HG03571 (cell line): ENCODE results near the gene SBNO2.
A peak's percentile ranks its signal among the peaks of the same experiment; 100 is the strongest.
"Not testable (repeated sequence)": the region's sequence is repeated elsewhere in the genome, so short reads cannot be mapped to it uniquely, and the experiment has no call there.

Source experiments
- ATAC-seq: cut with Tn5 transposase; IDR thresholded peaks from one replicate; pipeline ENCODE4 v1.9.1; 2021; ENCODE audit not compliant: unreplicated experiment

Gene SBNO2

DNA sequence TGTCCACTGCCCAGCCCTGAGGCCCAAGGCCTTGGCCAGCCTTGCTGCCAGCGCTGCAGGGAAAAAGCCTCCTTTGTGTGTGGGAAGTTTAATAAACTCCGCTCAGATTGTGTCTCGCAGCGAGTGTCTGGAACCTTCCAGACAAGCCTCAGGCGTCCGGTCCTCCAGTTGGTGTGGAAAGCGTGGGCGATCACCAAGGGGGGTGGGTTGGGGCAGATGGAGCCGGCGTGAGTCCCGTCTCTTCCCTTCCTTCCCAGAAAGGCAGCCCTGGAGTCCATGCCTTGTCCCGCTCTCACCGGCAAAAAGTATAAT, 36.1 kb upstream of the SBNO2 start:
- no peak for ATAC-seq

DNA sequence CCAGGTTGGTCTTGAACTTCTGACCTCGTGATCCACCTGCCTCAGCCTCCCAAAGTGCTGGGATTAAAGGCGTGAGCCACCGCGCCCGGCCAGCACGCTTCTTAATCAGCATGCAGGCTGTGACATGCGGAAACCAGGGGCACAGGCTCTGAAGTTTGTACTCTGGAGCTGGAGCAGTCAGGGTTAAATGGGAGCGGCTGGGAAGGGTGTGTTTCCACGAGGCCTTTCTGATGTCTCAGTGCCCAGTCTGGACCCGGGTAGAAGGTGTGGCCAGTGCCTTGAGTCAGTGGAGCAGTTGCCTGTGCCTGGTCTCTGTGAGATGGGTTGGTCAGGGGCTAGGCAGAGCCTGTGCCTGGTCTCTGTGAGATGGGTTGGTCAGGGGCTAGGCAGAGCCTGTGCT, 34.8 kb upstream of the SBNO2 start:
- not testable (repeated sequence) for ATAC-seq

DNA sequence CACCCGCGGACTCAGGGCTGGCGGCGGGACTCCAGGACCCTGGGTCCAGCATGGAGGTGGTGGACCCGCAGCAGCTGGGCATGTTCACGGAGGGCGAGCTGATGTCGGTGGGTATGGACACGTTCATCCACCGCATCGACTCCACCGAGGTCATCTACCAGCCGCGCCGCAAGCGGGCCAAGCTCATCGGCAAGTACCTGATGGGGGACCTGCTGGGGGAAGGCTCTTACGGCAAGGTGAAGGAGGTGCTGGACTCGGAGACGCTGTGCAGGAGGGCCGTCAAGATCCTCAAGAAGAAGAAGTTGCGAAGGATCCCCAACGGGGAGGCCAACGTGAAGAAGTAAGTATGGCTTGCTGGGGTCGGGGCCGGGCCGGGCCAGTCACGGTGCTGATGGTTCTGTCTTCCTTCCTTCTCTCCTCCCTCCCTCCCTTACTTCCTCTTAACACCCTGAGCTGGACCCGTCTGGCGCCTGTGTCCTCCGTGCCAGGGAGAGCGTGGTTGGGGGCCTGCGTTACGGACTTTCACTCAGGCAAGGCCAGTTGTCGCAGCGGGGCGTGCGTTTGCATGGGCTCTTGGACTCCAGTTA, 32.9 kb upstream of the SBNO2 start:
- no peak for ATAC-seq

DNA sequence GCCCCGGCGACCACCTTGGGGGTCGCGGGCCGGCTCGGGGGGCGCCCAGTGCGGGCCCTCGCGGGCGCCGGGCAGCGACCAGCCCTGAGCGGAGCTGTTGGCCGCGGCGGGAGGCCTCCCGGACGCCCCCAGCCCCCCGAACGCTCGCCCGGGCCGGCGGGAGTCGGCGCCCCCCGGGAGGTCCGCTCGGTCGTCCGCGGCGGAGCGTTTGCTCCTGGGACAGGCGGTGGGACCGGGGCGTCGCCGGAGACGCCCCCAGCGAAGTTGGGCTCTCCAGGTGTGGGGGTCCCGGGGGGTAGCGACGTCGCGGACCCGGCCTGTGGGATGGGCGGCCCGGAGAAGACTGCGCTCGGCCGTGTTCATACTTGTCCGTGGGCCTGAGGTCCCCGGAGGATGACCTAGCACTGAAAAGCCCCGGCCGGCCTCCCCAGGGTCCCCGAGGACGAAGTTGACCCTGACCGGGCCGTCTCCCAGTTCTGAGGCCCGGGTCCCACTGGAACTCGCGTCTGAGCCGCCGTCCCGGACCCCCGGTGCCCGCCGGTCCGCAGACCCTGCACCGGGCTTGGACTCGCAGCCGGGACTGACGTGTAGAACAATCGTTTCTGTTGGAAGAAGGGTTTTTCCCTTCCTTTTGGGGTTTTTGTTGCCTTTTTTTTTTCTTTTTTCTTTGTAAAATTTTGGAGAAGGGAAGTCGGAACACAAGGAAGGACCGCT, 32.2 kb upstream of the SBNO2 start:
- ATAC-seq, result peak; percentile 8

DNA sequence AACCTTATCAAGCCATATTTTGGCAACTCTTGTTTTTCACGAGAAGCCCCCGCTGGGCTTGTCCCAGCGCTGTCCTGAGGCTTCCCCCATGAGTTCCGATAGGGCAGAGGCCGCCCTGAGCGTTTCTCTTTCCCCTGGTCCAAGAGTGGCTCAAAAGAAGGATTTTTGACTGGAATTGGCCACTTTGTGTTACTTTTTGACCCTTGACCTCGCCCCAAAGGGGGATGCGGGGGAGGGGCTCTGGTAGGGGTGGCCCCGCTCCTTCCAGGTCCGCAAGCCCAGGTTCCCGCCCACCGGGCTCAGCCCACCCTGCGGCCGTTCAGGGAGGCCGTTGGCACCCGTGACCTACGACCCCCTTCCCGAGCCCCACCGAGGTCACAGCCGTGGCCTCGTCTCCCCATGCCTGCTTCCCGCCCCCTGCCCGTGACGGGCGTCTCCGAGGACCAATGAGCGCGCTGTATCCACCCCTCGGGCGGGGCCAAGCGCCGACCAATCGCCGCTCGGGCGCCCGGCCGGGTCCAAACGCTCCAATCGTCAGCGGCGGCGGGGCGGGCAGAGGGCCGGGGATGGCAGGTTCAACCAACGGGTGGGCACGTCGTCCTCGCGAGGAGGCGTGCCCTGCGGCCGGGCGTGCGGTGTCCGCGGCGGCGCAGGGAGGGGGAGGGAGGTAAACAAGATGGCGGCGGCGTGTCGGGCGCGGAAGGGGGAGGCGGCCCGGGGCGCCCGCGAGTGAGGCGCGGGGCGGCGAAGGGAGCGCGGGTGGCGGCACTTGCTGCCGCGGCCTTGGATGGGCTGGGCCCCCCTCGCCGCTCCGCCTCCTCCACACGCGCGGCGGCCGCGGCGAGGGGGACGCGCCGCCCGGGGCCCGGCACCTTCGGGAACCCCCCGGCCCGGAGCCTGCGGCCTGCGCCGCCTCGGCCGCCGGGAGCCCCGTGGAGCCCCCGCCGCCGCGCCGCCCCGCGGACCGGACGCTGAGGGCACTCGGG, 31.3 kb upstream of the SBNO2 start, which contains the start of gene STK11:
TSS of gene STK11 (plus strand) at position 665 of the 986 bp plus-strand sequence. CDS start 1,136 bp downstream, outside the sequence.
- peak; percentile 67 for ATAC-seq

DNA sequence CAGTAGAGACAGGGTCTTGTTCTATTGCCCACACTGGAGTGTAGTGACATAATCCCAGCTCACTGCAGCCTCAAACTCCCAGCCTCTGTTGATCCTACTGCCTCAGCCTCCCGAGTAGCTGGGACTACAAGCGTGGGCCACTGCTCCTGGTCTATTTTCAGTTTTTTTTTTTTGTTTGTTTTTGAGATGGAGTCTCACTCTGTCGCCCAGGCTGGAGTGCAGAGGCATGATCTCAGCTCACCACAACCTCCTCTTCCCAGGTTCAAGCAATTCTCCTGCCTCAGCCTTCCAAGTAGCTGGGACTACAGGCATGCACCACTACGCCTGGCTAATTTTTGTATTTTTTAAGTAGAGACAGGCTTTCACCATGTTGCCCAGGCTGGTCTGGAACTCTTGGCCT, 26.5 kb upstream of the SBNO2 start:
- ATAC-seq, result not testable (repeated sequence)

DNA sequence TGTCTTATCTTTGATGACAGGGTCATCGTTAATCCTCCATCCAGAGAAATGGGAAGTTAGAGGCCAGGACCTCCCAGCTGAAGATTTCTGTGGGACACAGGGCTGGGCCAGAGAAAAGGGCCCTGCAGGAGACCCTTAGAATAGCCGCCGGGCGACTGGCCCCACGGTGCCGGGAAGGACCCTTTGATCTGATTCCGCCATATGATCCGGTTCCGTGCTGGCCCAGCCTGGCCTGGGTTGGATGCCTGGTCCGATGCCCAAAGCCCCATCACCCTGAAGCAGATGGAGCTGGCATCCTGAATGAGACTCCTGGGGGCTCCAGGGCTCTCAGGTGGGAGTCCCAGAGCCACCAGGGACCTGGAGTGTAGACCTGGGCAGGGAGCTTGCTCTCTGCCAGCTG, 25.5 kb upstream of the SBNO2 start:
- no peak for ATAC-seq

DNA sequence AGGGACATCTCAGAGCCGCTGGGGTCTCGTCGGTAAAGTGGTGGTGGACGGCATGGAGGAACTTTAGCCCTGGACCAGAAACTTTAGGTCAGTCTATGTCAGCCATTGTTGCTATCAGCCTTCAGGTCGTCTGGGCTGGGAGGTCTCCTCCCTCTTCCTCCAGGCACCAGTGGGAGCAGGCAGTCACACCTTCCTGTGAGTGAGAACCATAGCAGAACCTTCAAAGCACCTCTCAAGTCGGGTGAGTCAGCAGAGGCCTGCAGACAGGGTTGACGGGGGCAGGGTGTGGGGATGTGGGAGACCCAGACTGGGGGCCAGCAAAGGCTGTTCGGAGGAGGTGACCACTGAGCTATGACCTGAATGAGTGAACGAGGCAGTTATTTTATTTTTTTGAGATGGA, 15.4 kb upstream of the SBNO2 start:
- ATAC-seq, result no peak

DNA sequence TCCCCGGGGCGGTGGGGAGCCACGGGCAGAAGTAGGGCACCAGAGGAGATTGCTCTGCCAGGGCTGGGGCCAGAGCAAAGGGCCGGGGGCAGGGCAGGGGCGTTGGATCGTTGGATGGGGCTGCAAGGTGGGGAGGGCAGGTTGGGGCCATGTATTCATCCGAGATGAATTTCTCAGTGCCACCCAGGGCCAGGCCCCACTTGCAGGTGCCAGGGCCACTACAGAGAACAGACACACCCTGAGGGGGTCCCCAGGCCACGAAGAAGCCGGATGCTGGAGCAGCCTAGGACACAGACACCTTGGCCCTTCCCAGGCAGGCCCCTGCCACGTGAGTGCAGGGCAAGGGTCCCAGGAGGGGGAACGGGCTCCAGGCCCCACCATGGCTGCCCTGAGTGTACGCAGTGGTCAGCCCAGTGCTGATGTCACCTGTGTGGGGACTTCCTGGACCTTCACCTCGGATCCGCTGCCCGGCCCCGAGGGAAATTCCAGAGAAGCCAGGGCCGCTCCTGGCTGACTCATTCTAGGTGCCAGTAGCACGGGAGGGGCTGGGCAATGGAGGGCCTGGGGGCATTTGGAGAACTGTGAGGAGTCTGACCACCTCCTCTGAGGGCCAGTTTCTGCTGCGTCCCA, 9.6 kb upstream of the SBNO2 start:
- ATAC-seq, result no peak

DNA sequence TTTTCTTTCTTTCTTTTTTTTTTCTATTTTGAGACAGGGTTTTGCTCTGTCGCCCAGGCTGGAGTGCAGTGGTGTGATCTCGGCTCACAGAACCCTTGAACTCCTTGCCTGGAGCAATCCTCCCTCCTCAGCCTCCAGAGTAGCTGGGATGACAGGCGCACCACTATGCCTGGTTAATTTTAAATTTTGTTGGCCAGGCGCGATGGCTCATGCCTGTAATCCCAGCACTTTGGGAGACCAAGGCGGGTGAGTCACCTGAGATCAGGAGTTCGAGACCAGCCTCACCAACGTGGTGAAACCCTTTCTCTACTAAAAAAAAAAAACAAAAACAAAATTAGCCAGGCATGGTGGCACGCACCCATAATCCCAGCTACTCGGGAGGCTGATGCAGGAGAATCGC, 8.7 kb upstream of the SBNO2 start:
- ATAC-seq, result no peak

DNA sequence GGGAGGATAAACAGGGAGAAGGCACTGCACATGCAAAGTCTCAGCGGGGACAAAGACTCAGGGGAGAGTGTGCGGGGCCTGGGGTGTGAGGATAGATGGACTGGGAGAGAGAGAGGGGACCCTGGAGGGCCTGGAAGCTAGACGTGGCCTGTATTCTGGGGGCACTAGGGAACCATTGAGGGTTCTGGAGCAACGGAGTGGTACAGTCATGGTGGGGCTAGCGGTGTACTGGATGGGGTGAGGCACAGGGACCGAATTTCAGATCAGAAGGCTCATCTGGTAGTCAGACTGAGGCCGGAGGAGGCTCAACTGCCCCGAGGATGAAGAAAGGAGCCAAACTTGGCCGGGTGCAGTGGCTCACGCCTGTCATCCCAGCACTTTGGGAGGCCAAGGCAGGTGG, 8.0 kb upstream of the SBNO2 start:
- no peak for ATAC-seq

DNA sequence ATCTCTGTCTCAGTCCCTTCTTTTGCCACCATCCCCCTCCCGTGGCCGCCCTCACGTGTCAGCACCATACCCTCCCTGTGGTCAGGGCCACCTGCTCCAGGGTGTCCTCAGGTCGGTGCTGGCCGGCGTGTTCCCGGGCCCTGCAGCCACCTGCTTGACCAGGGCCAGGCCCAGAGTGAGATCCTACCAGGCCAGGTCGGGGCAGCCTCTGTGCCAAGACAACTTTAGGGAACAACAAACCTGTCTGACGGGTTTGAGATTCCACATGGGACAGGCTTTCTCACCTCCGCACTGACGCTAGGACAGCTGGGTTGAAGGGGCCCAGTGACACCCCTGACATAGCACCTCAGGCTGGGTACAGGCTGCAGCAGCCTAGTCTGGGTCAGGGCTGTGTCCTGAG, 7.5 kb upstream of the SBNO2 start:
- ATAC-seq, result no peak

DNA sequence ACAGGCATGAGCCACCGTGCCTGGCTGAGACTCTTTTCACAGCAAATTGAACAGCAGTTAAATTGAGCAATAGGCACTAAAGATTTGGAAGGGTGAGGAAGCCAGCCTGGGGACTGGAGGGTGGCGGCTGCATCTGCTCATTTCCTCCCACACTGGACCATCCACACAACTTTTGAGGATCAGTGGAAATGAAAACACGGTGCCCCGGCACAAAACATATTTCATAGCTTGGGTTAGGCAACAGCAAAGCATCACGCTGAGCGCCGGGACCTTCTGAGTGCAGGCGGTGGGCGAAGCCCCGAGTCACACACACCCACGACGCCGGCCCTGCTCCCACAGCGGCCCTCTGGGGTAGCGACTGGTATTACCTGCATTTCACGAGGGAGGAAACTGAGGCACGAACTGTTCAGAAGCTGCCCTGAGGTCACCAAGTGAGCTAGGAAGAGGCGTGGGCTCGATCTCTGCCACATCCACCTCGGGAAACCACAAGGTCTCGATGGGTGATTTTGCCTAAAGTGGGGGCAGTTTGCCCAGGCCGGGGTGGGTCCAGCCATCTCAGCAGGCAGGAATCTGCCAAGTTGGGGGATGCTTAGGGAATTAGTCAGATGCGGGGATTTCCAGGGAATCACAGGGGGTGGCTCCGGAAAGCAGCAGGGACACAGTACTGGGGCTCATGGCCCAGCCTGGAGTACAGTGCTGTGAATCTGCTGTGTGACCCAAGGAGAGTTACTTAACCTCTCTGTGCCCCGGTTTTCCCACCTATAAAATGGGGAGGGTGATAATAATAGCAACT, 3.5 kb upstream of the SBNO2 start:
- no peak for ATAC-seq

DNA sequence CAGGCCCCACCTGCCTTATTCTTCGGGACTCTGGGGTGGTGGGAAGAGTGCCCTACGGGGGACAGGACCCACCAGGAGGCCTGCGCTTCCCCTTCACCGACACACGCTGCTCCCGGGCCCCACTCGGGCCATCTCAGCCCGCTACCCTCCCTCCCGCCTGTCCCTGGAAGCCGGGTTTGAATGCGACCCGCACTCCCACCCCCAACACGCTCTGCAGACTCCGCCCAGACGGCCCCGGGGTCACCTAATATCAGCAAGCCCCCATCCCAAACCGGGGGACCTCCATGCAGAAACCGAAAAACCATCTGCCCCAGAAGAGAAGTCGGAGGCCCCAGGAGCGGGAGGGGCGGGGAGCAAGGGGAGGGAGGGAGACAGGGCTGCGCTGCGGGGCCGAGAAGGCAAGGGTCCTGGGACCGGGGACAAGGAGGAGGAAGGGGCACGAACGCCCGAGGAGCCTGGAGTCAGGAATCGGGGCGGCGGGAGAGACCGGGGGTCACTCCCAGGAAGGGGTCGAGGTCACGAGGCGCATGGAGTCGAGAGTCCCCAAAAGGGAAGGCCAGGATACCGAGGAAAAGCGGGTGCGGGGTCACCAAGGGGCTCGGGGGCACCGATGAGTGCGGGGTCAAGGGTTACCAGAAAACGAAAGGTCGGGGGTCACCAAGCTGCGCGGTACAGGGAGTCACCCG, 766 bp downstream of the SBNO2 start:
- ATAC-seq, result no peak

DNA sequence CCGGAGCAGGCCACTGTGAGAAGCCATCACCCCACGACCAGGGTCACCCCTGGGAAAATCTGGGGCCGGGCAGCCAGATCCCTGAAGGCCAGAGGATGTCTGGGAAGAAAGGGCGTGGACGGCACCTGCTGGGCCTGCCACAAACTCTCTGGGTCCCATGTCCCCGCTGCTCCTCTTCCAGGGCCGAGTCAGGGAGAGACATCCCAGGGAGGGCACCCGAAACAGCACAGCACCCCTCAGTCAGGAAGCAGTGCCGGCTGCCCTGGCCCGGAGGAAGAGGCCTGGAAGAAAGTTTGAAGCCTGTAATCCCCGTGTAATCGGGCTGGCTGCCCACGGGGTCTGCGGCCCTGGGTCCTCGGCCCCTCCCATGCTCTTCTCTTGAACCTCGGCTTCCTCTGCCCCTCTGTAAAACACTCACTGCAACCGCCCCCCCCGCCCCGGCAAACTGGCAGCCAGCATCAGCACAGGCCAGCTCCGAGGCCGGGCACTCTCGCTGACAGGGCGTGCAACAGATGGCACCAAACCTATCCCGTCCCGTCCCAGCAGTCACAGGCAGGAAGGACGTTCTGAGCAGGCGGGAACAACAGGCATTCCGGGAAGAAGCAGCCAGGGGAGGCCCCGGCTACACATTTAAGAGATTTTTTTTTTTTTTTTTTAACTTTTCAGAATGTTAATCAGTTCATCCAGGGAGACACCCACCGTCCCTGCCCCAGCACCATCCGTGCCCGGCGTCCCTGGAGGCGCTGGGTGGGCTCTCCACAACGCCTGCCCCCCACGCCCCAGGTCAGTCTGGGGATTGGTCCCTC, 1.5 kb downstream of the SBNO2 start:
- ATAC-seq, result no peak

DNA sequence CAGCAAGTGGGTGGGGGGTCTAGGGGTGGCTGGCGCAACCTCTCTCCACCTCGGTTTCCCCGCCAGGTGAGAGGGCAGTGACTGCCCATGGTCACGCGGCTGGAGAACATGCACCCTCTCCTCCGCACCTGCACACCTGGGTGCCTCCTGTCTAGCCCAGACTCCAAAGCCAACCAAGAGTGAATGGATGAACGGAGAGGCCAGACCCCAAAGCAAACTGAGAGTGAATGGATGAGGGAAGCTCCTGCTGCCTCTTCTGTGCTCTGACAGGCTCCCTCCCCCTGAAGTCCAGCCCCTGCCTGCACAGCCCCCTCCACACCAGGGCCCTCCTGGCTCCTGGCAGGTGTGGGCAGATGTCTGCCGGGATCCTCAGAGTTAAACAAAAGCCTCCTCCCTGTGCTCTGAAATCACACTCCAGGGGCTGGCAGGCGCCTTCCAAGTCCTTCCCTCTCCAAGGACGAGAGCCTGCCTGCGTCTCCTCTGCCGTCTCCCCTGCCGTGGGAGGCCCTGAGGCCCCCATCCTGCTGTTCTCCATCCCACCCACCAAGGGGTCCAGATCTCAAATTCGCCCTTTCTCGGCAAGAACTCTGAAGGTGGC, 2.2 kb downstream of the SBNO2 start:
- no peak for ATAC-seq

DNA sequence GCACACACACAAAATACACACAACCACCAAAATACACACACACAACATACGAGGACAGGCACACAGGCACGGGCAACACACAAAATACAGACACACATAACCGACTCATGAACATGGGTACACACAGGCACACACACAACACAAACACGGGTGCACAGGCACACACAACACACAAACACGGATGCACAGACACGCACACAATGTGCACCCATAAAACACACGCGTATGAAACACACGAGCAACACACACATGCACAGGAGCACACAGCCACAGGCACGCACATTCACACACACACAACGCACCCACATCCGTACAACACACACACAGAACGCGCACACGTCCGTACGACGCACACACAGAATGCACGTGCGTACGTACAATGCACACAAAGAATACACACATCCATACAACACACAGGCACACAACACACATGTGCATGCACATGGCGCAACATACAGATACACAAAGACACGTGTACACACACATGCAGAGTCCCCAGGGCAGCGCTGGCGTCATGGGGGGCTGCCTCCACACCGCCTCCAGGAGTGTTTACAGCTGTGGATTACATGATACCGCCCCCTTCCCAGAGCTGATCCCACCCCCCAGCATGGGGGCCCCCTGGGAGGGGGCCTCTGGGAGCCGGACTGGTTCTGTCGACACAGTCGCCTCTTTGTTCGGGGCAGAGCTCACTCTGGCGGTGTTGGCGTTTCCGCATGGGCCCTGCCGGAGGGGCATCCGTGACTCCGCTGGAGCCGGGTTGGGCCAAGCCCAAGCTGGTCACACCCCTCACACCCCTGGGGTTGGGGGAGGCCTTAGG, 2.9 kb downstream of the SBNO2 start:
- ATAC-seq, result no peak
